SU-DHL-6 (cell line): ENCODE results near the gene HECTD4.

Experiments
- EZH2phosphoT487 ChIP-seq: fragments of 200-600 bp; sonication (generic), shearing (Covaris generic); conservative IDR thresholded peaks from 2 replicates; pipeline ENCODE4 v1.6.1; 2018; ENCODE audit warnings: mild to moderate bottlenecking, antibody characterized with exemption, low read length, moderate library complexity, mixed read lengths
- TF ChIP-seq, protein P1 (sequence below): fragments of 200-600 bp; sonication (generic); IDR thresholded peaks from one replicate; pipeline ENCODE4 v1.5.1; 2017; ENCODE audit warnings: antibody characterized with exemption, mild to moderate bottlenecking, low read length, moderate library complexity; ENCODE audit not compliant: insufficient read depth, poor library complexity, severe bottlenecking

DNA sequence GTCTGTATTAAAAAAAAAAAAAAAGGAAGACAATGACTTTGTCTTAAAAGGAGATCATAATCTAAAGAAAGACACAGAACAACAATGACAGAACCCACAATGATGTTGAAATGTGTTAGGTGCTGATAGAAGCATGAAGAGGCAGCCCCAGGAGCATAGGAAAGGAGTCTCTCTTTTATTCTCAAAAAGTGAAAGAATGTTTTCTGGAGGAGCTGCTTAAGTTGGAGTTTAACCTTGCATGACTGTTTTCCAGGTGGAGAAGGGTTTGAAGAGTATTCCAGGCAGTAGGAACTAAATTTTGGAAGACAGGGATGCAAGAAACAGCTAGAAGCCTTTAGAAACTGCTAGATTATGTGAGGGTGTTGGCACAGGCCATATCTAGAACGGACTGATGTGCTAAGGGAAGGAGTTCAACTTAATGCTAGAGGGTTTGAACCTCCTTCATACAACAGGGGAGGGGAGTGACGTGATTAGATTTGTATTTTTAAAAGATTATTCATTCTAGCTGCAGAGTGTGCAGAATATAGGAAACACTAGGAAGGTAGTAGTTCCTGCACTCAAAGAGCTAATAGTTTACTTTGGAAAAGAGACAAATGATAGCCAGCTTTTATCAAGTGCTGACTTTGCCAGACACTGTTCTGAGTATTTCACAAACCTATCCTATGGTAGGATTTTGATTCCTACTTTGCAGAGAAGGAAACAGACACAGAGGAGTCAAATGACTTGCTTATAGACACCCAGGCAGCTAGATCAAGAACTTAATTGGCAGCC is 31.8 kb upstream of the HECTD4 start:
- TF ChIP-seq, protein P1, sequence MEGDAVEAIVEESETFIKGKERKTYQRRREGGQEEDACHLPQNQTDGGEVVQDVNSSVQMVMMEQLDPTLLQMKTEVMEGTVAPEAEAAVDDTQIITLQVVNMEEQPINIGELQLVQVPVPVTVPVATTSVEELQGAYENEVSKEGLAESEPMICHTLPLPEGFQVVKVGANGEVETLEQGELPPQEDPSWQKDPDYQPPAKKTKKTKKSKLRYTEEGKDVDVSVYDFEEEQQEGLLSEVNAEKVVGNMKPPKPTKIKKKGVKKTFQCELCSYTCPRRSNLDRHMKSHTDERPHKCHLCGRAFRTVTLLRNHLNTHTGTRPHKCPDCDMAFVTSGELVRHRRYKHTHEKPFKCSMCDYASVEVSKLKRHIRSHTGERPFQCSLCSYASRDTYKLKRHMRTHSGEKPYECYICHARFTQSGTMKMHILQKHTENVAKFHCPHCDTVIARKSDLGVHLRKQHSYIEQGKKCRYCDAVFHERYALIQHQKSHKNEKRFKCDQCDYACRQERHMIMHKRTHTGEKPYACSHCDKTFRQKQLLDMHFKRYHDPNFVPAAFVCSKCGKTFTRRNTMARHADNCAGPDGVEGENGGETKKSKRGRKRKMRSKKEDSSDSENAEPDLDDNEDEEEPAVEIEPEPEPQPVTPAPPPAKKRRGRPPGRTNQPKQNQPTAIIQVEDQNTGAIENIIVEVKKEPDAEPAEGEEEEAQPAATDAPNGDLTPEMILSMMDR: no peak
- no peak for TF ChIP-seq EZH2phosphoT487
